Stimulated activated naive CD4-positive, alpha-beta T cell treated with Interleukin-2 at 50 U/mL for 16 hours (primary cell): ENCODE measurements around the gene SLITRK5.

Source experiments
- DNase-seq: peaks from one replicate; lab custom pipeline; 2025; lab: John Stamatoyannopoulos, UW

SLITRK5 gene, protein sequence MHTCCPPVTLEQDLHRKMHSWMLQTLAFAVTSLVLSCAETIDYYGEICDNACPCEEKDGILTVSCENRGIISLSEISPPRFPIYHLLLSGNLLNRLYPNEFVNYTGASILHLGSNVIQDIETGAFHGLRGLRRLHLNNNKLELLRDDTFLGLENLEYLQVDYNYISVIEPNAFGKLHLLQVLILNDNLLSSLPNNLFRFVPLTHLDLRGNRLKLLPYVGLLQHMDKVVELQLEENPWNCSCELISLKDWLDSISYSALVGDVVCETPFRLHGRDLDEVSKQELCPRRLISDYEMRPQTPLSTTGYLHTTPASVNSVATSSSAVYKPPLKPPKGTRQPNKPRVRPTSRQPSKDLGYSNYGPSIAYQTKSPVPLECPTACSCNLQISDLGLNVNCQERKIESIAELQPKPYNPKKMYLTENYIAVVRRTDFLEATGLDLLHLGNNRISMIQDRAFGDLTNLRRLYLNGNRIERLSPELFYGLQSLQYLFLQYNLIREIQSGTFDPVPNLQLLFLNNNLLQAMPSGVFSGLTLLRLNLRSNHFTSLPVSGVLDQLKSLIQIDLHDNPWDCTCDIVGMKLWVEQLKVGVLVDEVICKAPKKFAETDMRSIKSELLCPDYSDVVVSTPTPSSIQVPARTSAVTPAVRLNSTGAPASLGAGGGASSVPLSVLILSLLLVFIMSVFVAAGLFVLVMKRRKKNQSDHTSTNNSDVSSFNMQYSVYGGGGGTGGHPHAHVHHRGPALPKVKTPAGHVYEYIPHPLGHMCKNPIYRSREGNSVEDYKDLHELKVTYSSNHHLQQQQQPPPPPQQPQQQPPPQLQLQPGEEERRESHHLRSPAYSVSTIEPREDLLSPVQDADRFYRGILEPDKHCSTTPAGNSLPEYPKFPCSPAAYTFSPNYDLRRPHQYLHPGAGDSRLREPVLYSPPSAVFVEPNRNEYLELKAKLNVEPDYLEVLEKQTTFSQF

DNA sequence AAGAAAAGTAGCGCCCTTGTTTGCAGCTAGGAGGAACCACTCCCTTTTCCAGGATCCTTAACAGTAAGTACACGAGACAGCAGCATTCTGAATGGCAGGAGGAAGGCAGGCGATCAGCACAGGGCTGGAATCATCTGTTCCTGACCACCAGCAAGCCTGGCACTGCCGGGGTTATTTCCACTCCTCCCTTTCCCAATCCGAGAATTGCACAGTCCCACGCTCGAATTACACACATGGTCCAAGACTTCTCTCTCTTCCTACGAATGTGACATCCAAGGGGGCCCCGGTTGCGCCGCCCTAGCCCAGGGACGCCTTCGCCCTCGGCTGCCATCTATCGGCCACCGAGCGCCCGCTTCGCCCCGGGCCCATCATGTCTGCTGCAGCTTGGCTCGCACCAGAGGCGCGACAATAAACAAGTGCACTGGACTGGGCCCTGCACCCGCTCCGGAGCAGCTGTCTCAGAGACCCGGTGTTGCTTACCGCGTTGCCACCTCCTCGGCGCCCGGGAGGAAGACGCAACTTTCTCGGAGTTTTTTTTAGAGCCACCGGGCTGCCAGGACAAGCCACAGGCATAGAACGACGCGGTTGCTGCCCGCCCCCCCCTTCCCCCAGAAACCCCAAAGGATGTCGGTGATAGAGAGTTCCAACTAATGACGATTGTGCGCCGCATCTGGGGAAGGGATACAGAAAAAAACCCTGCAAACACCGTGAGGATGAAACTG is at the start of gene SLITRK5:
Gene SLITRK5 (plus strand): TSS at position 341 of the 722 bp plus-strand sequence. CDS start 4,018 bp downstream, outside the sequence.
- peak; percentile 14 for DNase-seq

DNA sequence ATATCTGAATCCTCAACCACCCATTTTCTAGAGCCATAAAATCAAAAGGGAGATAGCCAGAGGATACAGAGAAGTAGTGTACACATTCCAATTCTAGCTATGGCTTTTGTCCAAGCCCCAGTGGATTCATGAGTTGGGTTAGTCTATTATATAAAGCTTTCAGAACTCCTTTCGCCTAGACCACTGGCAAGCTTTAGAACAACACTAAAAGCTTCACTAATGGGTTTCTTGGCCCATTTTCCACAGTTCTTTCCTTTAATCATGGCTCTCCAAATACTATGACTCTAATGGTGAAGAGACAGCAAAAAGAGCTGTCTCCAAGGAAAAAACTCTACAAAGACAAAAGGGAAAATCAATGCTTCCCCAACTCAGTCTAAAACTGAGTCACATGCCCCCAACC is 48.2 kb upstream of the SLITRK5 start:
- DNase-seq, result no peak

DNA sequence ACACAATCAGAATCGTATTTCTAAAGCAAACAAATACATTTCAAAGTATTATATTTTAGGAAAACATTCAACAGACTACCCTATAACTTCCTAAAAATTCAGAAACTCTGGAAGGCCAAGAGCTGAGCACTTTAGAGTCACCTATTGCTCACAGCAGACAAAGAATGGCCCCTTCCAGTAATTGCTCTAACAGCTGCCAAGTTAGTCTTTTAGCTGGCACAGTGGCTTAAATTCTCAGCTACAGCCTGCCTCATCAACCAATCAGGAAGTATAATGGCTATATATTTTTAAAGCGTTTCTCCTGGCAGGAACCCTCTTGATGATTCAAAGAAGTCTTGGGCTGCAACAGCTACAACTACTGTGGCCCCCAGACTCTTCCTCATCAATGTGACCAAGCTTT is 14.9 kb upstream of the SLITRK5 start:
- no peak for DNase-seq

DNA sequence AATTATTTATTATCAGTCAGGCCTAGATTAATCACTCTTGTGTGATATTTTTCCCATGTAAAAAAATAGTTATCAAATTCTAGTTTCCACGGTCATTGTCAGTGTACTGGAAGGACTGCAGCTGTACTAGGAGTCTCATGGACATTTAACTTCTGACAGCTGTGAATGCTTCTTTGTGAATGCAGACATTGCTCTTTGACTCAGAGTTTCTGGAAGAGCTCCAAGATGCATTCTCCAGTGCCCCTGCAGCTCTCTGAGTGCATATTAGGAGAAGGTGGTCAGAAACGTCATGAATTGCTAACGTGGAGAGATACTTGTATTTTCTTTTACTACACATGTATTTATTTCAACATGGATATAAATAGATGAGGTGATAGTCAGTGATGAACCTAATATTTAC is 9.7 kb upstream of the SLITRK5 start:
- no peak for DNase-seq

DNA sequence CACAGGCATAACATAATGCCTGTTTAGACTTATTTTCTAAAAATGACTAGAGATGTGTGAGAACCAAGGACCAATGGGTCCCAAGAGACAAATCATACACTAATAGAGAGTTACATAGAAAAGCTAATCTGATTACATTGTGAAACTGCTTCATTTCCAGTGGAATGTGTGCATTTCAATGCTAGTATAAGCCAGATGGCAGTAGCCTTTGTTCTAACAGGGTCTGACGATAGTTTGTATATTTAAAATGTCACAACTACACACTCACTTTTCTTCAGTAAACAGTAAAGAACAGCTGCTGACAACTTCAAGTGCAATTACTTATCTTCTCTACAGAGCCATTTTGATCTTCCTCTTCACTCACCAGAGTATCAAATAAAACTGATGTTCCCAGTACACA is 4.3 kb upstream of the SLITRK5 start:
- no peak for DNase-seq

DNA sequence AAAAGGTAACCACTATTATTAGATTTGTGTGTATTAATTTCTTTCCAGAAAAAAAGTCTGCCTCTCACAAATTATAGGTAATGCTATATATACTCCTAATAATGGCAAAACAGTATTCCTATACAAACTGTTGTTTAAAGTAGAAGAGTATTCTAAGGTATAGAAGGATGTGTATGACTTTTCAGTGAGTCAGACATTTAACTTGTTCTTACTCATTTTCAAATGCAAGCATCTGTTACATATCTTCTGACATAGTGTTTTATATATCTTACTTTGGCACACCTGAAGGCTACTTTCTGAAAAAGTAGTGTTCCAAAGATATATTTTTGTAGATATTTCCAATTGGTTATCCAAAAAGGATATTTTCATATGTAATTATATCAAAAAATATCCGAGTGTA is 3.5 kb upstream of the SLITRK5 start:
- no peak for DNase-seq

DNA sequence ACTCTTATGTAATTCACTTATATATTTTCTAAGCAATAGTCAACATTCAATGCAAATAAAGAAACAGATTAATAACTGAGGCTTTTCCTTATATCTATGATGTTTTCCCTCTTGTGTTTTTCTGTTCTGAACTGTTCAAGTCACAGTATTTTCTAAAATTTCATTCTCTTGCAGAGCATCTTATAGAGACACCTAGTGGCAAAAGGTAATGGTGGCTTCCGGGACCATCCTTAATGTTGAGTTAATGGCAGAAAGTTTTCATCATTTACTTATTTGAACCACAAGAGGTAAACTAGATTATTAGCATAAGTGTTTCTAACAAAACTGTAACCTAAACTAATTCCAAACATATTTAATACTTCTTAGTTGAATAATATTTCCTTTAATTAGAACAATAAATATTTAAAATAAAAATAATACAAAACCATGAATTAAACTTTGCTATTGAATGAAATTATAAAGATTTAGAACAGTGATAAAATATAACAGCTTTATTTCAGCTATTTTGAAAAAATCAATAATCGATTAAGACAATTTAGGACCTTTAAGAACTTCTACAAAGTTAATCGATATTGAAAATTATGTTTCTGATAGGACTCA is 1.7 kb upstream of the SLITRK5 start:
- DNase-seq, result no peak

DNA sequence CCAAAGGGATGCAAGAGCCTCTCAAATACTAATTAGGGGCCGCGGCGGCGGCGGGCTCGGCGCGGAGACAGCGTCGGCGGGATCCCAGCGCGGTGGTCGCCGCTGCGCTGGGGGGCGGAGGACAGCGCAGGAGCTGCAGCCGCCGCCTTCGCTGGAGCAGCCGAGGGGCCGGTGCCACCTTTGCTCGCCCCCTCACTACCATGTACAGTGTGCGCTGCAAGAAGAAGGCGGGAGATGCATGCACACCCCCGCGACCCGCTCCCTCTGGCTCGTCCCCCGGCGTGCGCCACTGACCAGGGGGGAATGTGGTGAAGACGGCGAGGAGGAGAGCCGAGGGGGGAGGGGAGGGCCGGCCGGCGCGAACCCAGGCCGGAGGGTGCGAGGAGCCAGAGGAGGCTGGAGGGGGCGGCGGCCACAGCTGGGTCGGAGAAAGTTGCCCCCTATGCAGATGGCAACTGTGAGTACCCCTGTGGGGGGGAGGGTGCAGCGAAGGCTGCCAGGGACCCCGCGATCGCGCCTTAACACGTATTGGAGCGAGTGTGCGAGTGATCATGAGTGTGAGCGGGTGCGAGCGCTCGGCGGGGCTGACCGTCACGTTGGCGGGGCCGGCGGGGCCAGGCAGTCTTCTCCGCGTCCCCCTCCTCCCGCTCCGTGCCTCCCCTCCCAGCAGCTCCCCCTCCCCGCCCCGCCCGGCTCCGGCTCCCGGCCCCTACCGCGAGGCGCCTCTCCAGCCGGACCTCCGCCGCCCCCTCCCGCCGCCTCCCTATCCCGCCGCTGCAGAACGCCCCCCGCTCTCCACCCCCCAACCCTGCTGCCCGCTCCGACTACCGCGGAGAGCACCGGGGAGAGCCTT is 808 bp downstream of the SLITRK5 start:
- DNase-seq, result no peak

DNA sequence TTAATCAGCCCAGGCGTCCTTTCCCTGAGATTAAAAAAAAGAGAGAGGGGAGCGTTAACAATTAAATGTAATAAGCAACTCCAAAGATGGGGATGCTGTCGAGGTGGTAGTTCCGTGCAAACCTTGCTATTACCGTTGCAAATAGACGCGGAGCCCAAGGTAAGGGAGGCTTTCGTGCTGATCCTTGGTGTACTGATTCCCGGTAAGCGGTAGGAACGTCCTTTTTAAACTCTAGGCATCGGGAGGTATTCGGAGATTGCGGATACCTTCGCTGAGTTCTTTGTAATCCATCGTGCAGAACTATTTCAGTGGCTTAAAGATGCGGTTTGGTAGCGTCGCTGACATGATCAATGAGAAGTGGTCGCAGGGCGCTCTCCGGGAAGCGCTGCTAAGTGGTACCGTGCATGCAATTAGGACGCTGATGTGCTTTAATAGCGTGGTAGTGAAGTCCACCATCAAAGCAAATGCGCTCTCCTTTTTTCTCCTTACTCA is 3.1 kb downstream of the SLITRK5 start:
- no peak for DNase-seq

DNA sequence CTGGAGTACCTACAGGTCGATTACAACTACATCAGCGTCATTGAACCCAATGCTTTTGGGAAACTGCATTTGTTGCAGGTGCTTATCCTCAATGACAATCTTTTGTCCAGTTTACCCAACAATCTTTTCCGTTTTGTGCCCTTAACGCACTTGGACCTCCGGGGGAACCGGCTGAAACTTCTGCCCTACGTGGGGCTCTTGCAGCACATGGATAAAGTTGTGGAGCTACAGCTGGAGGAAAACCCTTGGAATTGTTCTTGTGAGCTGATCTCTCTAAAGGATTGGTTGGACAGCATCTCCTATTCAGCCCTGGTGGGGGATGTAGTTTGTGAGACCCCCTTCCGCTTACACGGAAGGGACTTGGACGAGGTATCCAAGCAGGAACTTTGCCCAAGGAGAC is 4.7 kb downstream of the SLITRK5 start:
- no peak for DNase-seq

DNA sequence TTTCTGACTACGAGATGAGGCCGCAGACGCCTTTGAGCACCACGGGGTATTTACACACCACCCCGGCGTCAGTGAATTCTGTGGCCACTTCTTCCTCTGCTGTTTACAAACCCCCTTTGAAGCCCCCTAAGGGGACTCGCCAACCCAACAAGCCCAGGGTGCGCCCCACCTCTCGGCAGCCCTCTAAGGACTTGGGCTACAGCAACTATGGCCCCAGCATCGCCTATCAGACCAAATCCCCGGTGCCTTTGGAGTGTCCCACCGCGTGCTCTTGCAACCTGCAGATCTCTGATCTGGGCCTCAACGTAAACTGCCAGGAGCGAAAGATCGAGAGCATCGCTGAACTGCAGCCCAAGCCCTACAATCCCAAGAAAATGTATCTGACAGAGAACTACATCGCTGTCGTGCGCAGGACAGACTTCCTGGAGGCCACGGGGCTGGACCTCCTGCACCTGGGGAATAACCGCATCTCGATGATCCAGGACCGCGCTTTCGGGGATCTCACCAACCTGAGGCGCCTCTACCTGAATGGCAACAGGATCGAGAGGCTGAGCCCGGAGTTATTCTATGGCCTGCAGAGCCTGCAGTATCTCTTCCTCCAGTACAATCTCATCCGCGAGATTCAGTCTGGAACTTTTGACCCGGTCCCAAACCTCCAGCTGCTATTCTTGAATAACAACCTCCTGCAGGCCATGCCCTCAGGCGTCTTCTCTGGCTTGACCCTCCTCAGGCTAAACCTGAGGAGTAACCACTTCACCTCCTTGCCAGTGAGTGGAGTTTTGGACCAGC is 5.3 kb downstream of the SLITRK5 start:
- DNase-seq, result no peak

DNA sequence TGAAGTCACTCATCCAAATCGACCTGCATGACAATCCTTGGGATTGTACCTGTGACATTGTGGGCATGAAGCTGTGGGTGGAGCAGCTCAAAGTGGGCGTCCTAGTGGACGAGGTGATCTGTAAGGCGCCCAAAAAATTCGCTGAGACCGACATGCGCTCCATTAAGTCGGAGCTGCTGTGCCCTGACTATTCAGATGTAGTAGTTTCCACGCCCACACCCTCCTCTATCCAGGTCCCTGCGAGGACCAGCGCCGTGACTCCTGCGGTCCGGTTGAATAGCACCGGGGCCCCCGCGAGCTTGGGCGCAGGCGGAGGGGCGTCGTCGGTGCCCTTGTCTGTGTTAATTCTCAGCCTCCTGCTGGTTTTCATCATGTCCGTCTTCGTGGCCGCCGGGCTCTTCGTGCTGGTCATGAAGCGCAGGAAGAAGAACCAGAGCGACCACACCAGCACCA is 5.9 kb downstream of the SLITRK5 start:
- DNase-seq, result no peak

DNA sequence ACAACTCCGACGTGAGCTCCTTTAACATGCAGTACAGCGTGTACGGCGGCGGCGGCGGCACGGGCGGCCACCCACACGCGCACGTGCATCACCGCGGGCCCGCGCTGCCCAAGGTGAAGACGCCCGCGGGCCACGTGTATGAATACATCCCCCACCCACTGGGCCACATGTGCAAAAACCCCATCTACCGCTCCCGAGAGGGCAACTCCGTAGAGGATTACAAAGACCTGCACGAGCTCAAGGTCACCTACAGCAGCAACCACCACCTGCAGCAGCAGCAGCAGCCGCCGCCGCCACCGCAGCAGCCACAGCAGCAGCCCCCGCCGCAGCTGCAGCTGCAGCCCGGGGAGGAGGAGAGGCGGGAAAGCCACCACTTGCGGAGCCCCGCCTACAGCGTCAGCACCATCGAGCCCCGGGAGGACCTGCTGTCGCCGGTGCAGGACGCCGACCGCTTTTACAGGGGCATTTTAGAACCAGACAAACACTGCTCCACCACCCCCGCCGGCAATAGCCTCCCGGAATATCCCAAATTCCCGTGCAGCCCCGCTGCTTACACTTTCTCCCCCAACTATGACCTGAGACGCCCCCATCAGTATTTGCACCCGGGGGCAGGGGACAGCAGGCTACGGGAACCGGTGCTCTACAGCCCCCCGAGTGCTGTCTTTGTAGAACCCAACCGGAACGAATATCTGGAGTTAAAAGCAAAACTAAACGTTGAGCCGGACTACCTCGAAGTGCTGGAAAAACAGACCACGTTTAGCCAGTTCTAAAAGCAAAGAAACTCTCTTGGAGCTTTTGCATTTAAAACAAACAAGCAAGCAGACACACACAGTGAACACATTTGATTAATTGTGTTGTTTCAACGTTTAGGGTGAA is 6.6 kb downstream of the SLITRK5 start:
- no peak for DNase-seq

DNA sequence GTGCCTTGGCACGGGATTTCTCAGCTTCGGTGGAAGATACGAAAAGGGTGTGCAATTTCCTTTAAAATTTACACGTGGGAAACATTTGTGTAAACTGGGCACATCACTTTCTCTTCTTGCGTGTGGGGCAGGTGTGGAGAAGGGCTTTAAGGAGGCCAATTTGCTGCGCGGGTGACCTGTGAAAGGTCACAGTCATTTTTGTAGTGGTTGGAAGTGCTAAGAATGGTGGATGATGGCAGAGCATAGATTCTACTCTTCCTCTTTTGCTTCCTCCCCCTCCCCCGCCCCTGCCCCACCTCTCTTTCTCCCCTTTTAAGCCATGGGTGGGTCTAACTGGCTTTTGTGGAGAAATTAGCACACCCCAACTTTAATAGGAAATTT is 7.2 kb downstream of the SLITRK5 start:
- DNase-seq, result no peak

DNA sequence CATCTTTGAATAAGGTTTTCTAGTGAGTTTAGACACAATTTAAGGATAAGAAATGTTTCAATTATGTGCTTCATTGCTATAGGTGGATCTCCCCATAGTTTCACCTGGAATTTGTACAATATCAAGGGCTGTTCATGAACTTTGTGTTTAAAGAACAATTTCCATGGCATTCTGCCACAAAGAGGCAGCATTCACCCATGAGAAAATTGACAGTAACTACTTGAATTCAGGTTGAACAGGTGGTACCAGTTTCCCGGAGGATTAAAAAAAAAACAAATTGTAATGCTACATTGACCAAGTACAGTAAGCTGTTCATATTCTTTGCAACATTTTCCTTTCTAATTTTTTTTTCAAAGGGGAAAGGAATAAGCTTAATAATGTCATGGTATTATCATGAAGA is 9.1 kb downstream of the SLITRK5 start:
- no peak for DNase-seq

DNA sequence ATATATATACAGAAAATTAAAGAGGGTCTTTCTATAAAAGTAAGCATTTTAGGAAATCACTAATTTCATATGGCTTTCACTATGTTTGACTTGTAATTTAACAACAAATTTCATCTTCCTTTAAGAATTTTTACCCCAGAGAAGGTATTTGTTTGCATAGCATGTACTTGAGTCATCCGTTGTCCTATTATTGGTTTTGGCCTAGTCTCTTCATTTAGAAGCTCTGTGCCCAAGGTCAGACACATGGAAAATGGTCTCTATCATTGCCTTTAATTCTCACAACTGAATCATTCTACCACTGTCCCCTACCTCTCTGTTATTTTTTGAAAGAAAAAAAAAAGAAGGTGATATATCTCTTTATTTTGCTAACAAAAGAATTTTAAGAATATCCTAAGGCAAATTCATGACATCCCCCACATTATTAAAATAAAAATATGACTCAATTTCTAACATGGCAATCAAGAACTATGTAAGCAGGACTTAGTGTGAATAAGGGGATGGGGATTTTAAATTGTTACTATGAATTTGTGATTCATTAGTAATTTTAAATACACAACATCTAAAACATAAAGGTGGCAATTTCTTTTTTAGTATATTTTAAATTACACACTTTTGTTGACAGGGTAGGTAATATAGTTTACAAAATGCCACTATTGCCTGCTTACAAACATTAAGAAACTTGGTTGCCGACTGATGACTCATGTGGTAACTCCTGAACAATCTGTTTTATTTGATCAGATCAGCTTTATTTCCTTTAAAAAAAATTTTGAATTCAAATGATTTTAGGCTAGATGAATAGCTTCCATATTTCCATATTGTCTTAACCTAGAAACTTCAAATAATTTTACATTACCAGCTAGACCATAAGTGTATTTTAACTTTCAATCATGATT is 13.9 kb downstream of the SLITRK5 start:
- no peak for DNase-seq

DNA sequence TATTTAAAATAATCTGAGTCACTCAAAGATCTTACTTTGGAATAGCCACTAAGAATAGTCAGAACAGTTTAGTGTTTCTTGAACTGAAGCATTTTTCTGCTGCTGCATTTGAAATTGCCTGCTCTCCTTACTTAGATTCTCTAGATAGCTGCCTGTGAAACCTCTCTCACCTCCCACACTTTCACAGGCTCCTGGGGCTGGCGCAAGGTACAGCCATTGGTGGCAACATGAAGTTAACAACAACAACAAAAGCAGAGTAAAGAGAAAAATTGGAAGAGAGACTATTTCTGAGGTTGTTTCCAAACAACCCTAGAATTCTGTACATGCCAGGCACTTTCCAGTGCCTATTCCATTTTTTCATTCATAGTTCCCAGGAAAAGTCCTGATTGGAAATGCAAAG is 25.3 kb downstream of the SLITRK5 start:
- no peak for DNase-seq

DNA sequence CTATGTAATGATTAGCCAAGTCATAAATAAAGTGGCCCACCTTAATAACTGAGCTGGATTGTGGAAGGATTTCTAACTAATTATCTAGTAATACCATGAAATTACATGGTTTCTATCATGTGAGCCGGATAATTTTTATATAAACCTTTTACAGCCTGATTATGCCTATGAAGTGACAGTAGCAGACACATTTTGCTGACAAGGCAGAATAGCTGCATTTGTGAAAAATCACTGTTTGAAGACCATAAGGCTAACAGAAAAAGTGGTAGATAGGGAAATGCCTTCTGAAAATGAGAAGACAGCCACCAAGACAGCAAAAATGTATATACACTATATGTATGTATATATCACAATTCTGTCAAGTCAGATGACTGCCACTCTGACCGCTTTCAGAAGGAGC is 27.1 kb downstream of the SLITRK5 start:
- DNase-seq, result no peak
